NCI-H128 (cell line): ENCODE measurements around the gene SIPA1L2.

Source experiments
- DNase-seq: peaks from one replicate; lab custom pipeline; 2025; ENCODE audit not compliant: unreplicated experiment; lab: John Stamatoyannopoulos, UW

SIPA1L2 gene

DNA sequence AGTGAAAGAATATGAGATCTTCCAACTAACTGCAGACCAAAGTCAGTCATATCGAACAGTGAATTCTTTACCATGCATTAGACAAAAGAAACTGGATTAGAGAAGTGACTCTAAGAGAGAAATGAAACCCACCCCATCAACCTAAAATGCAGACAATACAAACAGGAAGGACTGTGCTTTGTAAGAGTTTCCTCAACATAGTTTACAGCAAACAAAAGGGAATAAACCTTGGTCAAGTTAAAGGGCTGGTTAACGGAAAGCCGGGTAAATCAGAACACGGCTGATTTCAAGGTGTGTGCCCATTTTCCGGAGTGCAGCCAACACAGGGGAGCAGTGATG lies 39.2 kb downstream of the SIPA1L2 start:
- DNase-seq, result no peak

DNA sequence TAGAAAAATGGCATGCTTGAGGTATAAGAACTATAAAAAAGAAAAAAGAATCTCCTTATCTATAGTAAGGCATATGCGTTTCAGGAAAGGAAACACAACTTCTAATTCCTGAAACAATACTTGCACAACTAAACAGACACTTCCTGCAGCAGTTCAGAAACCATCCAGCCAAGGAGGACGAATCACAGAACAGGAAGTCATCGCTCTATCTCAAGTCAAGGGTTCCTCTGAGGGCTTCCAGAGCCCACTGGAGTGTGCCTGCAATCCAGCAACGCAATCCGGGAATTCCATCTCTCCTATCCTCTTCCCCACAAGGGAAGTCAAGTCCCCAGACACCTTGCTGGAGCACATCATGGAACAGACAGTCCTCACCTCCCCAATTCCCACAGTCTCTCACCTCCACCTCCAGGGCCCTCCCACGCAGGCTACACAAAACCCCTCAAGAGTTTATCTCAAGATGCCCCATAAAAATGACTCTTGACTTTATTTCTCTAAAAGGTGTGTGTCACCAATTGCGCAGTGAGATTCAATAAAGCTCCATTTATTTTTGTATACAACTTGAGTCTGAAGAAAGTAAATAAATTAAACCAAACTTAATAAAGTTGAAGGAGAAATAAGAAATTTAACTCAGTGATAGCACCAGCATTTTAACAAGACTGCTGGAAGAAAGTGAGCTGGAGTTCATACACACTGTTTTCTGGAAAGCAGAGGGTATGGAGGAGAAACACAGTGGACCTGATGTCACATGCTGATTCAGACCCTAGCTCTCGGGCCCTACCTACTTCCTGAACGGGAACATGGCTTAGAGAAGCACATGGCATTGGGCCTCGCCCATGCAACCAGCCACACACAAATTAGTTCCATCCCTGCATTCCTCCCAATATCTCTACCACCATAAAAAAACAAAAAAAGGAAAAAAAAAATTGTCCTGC lies 39.9 kb downstream of the SIPA1L2 start:
- no peak for DNase-seq

DNA sequence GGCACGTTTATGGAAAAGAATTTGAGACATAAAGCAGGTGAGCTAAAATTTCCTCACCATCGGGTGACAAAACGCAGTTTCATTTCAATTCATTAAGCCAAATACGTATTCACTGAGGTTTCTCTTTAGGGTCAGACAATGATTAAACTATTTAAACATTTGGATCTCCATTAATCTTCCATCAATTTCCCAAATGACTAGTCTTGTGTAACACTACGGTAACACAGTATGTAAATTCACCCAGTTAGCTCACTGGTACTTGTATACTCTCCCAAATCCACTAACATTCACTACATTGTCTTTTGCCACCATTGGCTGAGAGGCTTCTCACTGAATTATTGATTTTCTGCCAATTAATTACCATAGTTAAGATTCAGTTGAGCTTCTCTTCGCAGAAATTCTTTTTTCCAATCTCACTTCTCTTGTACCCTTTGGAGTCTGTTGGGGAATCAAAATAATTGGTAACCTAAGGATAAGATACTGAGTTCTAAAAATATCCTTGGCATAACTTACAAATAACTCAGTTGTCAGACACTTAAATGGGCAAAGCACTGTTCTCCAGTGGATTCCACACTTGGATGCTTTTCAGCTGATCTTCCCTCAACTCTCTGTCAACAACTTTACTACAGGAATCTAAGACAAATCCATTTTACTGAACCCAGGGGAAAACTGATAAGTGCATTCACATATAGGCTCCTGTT lies 40.7 kb downstream of the SIPA1L2 start:
- no peak for DNase-seq

DNA sequence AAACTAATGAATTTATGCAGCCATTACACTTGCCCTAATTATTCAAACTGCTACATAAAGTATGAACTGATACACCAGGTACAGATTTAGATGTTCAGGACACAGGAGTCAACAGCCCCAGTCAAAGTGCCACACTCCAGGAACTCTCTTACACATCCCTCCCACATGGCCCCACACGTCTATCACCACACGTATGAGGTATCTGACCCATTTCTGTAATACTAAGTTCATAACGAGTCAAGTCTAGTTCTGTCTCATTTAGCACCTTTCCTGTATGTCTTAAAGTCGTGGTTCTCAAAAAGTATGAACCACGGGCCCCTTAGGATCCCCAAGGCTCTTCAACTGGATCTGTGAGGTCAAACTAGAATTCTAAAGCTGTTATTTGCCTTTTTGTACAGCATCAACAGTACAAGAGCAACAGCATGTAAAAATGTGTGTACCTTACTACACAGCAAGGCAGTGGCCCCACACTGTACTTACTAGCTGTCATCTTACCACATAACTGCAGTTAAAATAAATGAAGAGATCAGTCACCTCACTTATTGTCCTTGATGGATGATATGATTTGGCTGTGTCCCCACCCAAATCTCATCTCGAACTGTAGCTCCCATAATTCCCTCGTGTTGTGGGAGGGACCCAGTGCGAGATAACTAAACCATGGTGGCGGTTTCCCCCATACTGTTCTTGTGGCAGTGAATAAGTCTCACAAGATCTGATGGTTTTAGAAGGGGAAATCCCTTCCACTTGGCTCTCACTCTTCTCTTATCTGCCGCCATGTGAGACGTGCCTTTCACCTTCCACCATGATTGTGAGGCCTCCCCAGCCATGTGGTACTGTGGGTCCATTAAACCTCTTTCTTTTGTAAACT lies 42.6 kb downstream of the SIPA1L2 start:
- no peak for DNase-seq

DNA sequence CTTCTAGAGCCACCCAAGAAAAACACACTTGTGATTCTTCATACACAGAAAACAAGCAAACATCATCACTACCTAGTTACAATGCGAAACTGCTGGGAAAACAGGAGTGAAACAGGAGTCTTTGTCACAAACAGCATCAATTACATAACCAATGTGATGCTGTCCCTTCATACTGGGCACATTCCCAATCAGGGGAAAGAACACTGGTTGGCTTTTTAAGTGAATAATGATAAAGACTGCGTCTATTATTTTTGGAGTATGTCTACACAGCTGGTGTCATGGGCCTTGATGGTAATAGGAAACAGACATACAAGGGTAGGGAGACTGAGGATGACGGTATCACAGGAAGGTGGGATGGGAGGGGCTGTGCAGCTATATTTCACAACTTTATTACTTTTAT lies 43.3 kb downstream of the SIPA1L2 start:
- DNase-seq, result no peak

DNA sequence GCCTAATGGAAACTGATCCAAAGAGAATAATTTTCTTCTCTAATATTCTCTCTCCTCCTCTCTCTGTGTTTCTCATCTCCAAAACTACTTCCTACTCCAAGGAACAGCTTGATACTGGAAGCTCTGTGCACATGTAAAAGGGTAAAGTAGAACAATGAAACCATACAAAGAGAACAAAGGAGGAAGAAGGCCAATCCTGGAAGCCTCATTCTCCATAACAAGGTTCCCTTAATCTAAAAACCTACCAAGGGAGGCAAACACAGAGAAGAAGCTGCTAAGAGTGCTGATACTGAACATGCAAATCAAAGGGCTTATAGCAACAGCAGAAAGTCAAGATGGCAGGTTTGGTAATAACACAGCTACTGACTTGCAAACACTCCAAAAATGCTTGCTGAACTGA lies 44.4 kb downstream of the SIPA1L2 start:
- no peak for DNase-seq

DNA sequence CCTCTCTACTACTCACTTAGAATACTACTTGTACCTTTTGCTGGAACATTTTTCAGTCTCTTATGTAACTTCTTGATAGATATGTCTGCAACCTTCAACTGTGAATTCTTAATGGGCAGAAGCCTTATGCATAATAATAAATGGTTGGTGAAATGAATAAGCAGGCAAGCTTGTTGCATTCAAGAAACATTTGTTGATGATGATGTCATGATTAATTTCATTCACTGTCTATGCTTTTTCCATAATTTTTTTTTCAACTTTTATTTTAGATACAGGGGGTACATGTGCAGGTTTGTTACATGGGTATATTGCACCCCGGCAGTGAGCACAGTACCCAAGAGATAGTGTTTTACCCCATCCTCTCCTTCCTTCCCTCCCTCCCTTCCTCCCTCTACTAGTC lies 48.0 kb downstream of the SIPA1L2 start:
- no peak for DNase-seq
